H7 (cell line): ENCODE data around the gene FOXK2. TPM values are rescaled to one million over a fixed set of nuclear protein-coding genes. Genes with fewer than 3 reads are reported as not detected.
A peak's percentile ranks its signal among the peaks of the same experiment; 100 is the strongest.
"Not testable (repeated sequence)": the region's sequence is repeated elsewhere in the genome, so short reads cannot be mapped to it uniquely, and the experiment has no call there.

Source experiments
- DNase-seq: peaks from one replicate; pipeline ENCODE4 v3.0.0; 2012
- H3K27me3 ChIP-seq: 2 replicates; pipeline ENCODE4 v1.6.0; 2011; ENCODE audit warnings: mild to moderate bottlenecking, low read length; ENCODE audit not compliant: control insufficient read depth, insufficient read depth
- H3K36me3 ChIP-seq: replicated peaks from 2 replicates; pipeline ENCODE4 v1.5.1; 2011; ENCODE audit warnings: low read length; ENCODE audit not compliant: control insufficient read depth, insufficient read depth
- H3K4me3 ChIP-seq: 2 replicates; pipeline ENCODE4 v1.5.1; 2011; ENCODE audit warnings: low read depth, mild to moderate bottlenecking, control low read depth, low read length, moderate library complexity; ENCODE audit not compliant: insufficient read depth
- total RNA-seq: library from RNA; depleted of rRNA; stranded (reverse); fragments of >200 nt; shearing (Covaris generic); gene quantifications from 2 replicates; pipeline ENCODE4 v1.2.3, GENCODE V29; 2014

The FOXK2 gene
- total RNA-seq, 1 experiment from 2014 or later = 54.1 TPM

- H3K27me3 ChIP-seq = no peaks in the 10 kb centered on the region
- H3K4me3 ChIP-seq = no peak overlapping the region
- H3K36me3 ChIP-seq = no peaks in the 10 kb centered on the region
- no peak for DNase-seq
These were observed 14.2 kb upstream of the FOXK2 start for GRCh38 chr17:82505296-82505695.

- DNase-seq, H3K27me3 ChIP-seq, H3K4me3 ChIP-seq, H3K36me3 ChIP-seq: not testable (repeated sequence)
These were observed 13.1 kb upstream of the FOXK2 start for GRCh38 chr17:82506402-82506801.

GRCh38 chr17:82507631-82508175 lies 11.8 kb upstream of the FOXK2 start:
- DNase-seq = no peak
- Histone ChIP-seq H3K27me3 (no peaks in the 10 kb centered on the region), H3K36me3 (no peaks in the 10 kb centered on the region), H3K4me3 (no peak overlapping the region)

GRCh38 chr17:82511642-82512041 lies 7.9 kb upstream of the FOXK2 start:
- DNase-seq, H3K36me3 ChIP-seq, H3K4me3 ChIP-seq, H3K27me3 ChIP-seq: not testable (repeated sequence)

- H3K36me3 ChIP-seq, DNase-seq, H3K4me3 ChIP-seq, H3K27me3 ChIP-seq: not testable (repeated sequence)
These were observed 5.7 kb upstream of the FOXK2 start for GRCh38 chr17:82513864-82514263.

- H3K36me3 ChIP-seq = no peaks in the 10 kb centered on the region
- no peak overlapping the region for H3K4me3 ChIP-seq
- DNase-seq = no peak
- no peaks in the 10 kb centered on the region for H3K27me3 ChIP-seq
These were observed 2.2 kb upstream of the FOXK2 start for GRCh38 chr17:82517230-82517865.

- Histone ChIP-seq H3K36me3 (no peaks in the 10 kb centered on the region), H3K4me3 (peak overlapping the region; percentile 71)
- DNase-seq = peak; percentile 83
These were observed 705 bp downstream of the FOXK2 start for GRCh38 chr17:82519971-82520903.

GRCh38 chr17:82524540-82524939 lies 5.0 kb downstream of the FOXK2 start:
- no peaks in the 10 kb centered on the region; the same call in 1 of the 2 replicates for H3K36me3 ChIP-seq
- no peak for DNase-seq
- no peak overlapping the region for H3K4me3 ChIP-seq
- no peaks in the 10 kb centered on the region for H3K27me3 ChIP-seq

More at GRCh38 chr17:82519971-82520903, 705 bp downstream of the FOXK2 start:
- no peaks in the 10 kb centered on the region for H3K27me3 ChIP-seq

GRCh38 chr17:82525712-82526111 lies 6.2 kb downstream of the FOXK2 start:
- DNase-seq = no peak
- H3K4me3 ChIP-seq = no peak overlapping the region
- no peaks in the 10 kb centered on the region; the same call in 1 of the 2 replicates for H3K36me3 ChIP-seq
- no peaks in the 10 kb centered on the region for H3K27me3 ChIP-seq

- Histone ChIP-seq H3K36me3 (no peaks in the 10 kb centered on the region; the same call in 1 of the 2 replicates), H3K4me3 (no peak overlapping the region), H3K27me3 (no peaks in the 10 kb centered on the region)
- DNase-seq = no peak
These were observed 8.4 kb downstream of the FOXK2 start for GRCh38 chr17:82527898-82528297.

- Histone ChIP-seq H3K36me3 (no peaks in the 10 kb centered on the region; the same call in 1 of the 2 replicates), H3K27me3 (no peaks in the 10 kb centered on the region), H3K4me3 (no peak overlapping the region)
- DNase-seq = no peak
These were observed 9.1 kb downstream of the FOXK2 start for GRCh38 chr17:82528484-82529265.

GRCh38 chr17:82529914-82530300 lies 10.4 kb downstream of the FOXK2 start:
- no peak for DNase-seq
- H3K4me3 ChIP-seq = no peak overlapping the region
- no peaks in the 10 kb centered on the region; the same call in 1 of the 2 replicates for H3K36me3 ChIP-seq
- no peaks in the 10 kb centered on the region for H3K27me3 ChIP-seq

- H3K36me3 ChIP-seq = no peaks in the 10 kb centered on the region
- DNase-seq = no peak
- no peaks in the 10 kb centered on the region for H3K27me3 ChIP-seq
- H3K4me3 ChIP-seq = no peak overlapping the region
These were observed 11.9 kb downstream of the FOXK2 start for GRCh38 chr17:82531431-82531881.

GRCh38 chr17:82534401-82534812 lies 14.9 kb downstream of the FOXK2 start:
- no peak for DNase-seq
- Histone ChIP-seq H3K27me3 (no peaks in the 10 kb centered on the region), H3K36me3 (no peaks in the 10 kb centered on the region), H3K4me3 (no peak overlapping the region)
